Naive thymus-derived CD8-positive, alpha-beta T cell (primary cell): ENCODE results near the gene POFUT1. TPM values are rescaled to one million over a fixed set of nuclear protein-coding genes. Genes with fewer than 3 reads are reported as not detected.
A peak's percentile ranks its signal among the peaks of the same experiment; 100 is the strongest.

Experiments
- ATAC-seq, 2 donors: fragments of 150-1000 bp; cut with Tn5 transposase in 1 of 2; sonication (Bioruptor Pico), chemical (Tn5 transposase) in 1 of 2; 1 replicate in 1 of 2; 2 replicates in 1 of 2; pipeline ENCODE4 v1.10.0; 2021; ENCODE audit warnings: mild to moderate bottlenecking in 2 of 2, moderate library complexity in 2 of 2
- POLR2A ChIA-PET: fragments of 350-600 bp; sonication (Branson Sonifier 250); formaldehyde crosslinking; loops from one replicate; lab custom pipeline; 2021; ENCODE audit warnings: antibody characterized with exemption; lab: Charles Lee
- DNase-seq, 10 donors: peaks; one replicate each; pipeline versions ENCODE4 v3.0.0 to v3.0.0-alpha.2; 2020 to 2022
- H3K27ac Mint-ChIP-seq, 10 donors: one replicate each; pipeline ENCODE4 v1.8.0; 2020 to 2022; ENCODE audit warnings: mild to moderate bottlenecking in 10 of 10, mixed read lengths in 10 of 10, moderate library complexity in 4 of 10, inconsistent platforms in 1 of 10
- H3K27me3 Mint-ChIP-seq, 5 donors: one replicate each; pipeline ENCODE4 v1.8.0; 2021 to 2022; ENCODE audit warnings: mixed read lengths in 5 of 5
- H3K36me3 Mint-ChIP-seq, 3 donors: one replicate each; pipeline ENCODE4 v1.8.0; 2020 to 2022; ENCODE audit warnings: mixed read lengths in 3 of 3, mild to moderate bottlenecking in 2 of 3, inconsistent platforms in 1 of 3
- H3K4me1 Mint-ChIP-seq, 4 donors: one replicate each; pipeline ENCODE4 v1.8.0; 2021 to 2022; ENCODE audit warnings: mixed read lengths in 4 of 4
- H3K4me3 Mint-ChIP-seq, 10 donors: one replicate each; pipeline ENCODE4 v1.8.0; 2020 to 2022; ENCODE audit warnings: mild to moderate bottlenecking in 10 of 10, mixed read lengths in 10 of 10, moderate library complexity in 6 of 10, inconsistent platforms in 1 of 10
- H3K9me3 Mint-ChIP-seq, 9 donors: one replicate each; pipeline ENCODE4 v1.8.0; 2020 to 2022; ENCODE audit warnings: mixed read lengths in 9 of 9, mild to moderate bottlenecking in 3 of 9, inconsistent platforms in 1 of 9, moderate library complexity in 1 of 9
- polyA plus RNA-seq, 3 donors: library from polyadenylated mRNA; unstranded; fragments of 300-500 nt; fragmentation: Illumina TruSeq; gene quantifications; one replicate each; pipeline ENCODE4 v1.2.3, GENCODE V29; 2021
- total RNA-seq, 8 experiments: library from RNA in 2 of 8; stranded (reverse) in 2 of 8; gene quantifications; one replicate each; pipeline ENCODE4 v1.2.3 and lab custom pipeline; 2021 to 2026

POFUT1 gene
- 10 to 100 TPM; 15.4 to 21.8 TPM for total RNA-seq
- 10 to 100 TPM; 10.7 to 15.0 (median 12.2) TPM for polyA plus RNA-seq
- 30.0 to 132 (median 39.3) reads per million in 6 experiments for total RNA-seq (lab: John Stamatoyannopoulos, UW)

- H3K27ac Mint-ChIP-seq = peak within 1 kb of the TSS; percentile 91 to 99 (median 96)
- peaks cover 6 to 31% (median 14%) of the 10 kb centered on the region in 3 donors for H3K36me3 Mint-ChIP-seq
- DNase-seq (peak; percentile 76 to 90 (median 84)), ATAC-seq (peak; percentile 95)
- peak within 1 kb of the TSS; percentile 90 to 97 (median 95) for H3K4me3 Mint-ChIP-seq
- POLR2A ChIA-PET = interaction anchor here (0.6 kb wide), 1 partner anchor 95 kb away, joined by 3 read pairs; no protein-coding TSS in a partner anchor
- H3K27me3 Mint-ChIP-seq = no peaks in the 10 kb centered on the region
- peaks cover 46 to 89% (median 78%) of the 10 kb centered on the region in 4 donors for H3K4me1 Mint-ChIP-seq
- no peaks in the 10 kb centered on the region for H3K9me3 Mint-ChIP-seq
Observed at GRCh38 chr20:32207626-32208498, at the start of gene POFUT1, which contains the start of gene PLAGL2. Gene POFUT1 (plus strand): TSS chr20:32207880. CDS start chr20:32207942, 62 bp downstream. Gene PLAGL2 (minus strand): TSS chr20:32207743. CDS start chr20:32202178, 5,565 bp downstream.

GRCh38 chr20:32158351-32158750 lies 49.3 kb upstream of the POFUT1 start:
- ATAC-seq = no peak
- Mint-ChIP-seq H3K27me3 (no peaks in the 10 kb centered on the region), H3K4me1 (peaks cover 0 to 9% (median 3%) of the 10 kb centered on the region in 4 donors), H3K36me3 (peaks cover 5 to 87% (median 16%) of the 10 kb centered on the region in 3 donors), H3K4me3 (no peak overlapping the region), H3K9me3 (no peaks in the 10 kb centered on the region), H3K27ac (peak overlapping the region in 2 of 10 donors; percentile 46 to 71)
- POLR2A ChIA-PET = no interaction called here
- no peak for DNase-seq

GRCh38 chr20:32158943-32159660 lies 48.6 kb upstream of the POFUT1 start:
- POLR2A ChIA-PET = no interaction called here
- H3K36me3 Mint-ChIP-seq = peaks cover 5 to 86% (median 19%) of the 10 kb centered on the region in 3 donors

GRCh38 chr20:32159766-32160221 lies 47.9 kb upstream of the POFUT1 start:
- ATAC-seq = no peak
- Mint-ChIP-seq H3K4me1 (peaks cover 0 to 7% (median 3%) of the 10 kb centered on the region in 4 donors), H3K27ac (peak overlapping the region in 1 of 10 donors; percentile 33), H3K27me3 (no peaks in the 10 kb centered on the region), H3K9me3 (no peaks in the 10 kb centered on the region), H3K36me3 (peaks cover 5 to 86% (median 20%) of the 10 kb centered on the region in 3 donors), H3K4me3 (no peak overlapping the region)
- DNase-seq = no peak
- POLR2A ChIA-PET = no interaction called here

More at GRCh38 chr20:32158943-32159660, 48.6 kb upstream of the POFUT1 start:
- H3K9me3 Mint-ChIP-seq = no peaks in the 10 kb centered on the region
- H3K27me3 Mint-ChIP-seq = no peaks in the 10 kb centered on the region
- ATAC-seq (no peak), DNase-seq (no peak)
- H3K27ac Mint-ChIP-seq = peak overlapping the region in 1 of 10 donors; percentile 46
- H3K4me3 Mint-ChIP-seq = no peak overlapping the region
- peaks cover 0 to 9% (median 3%) of the 10 kb centered on the region in 4 donors for H3K4me1 Mint-ChIP-seq

GRCh38 chr20:32160341-32160740 lies 47.3 kb upstream of the POFUT1 start:
- Mint-ChIP-seq H3K27ac (peak overlapping the region in 1 of 10 donors; percentile 5), H3K27me3 (no peaks in the 10 kb centered on the region), H3K9me3 (no peaks in the 10 kb centered on the region), H3K4me1 (peaks cover 0 to 2% (median under 1%) of the 10 kb centered on the region in 4 donors), H3K36me3 (peaks cover 5 to 86% (median 23%) of the 10 kb centered on the region in 3 donors), H3K4me3 (no peak overlapping the region)
- DNase-seq (no peak), ATAC-seq (no peak)
- POLR2A ChIA-PET = no interaction called here

GRCh38 chr20:32162351-32162750 lies 45.3 kb upstream of the POFUT1 start:
- POLR2A ChIA-PET = no interaction called here
- no peaks in the 10 kb centered on the region for H3K4me1 Mint-ChIP-seq
- no peak overlapping the region for H3K4me3 Mint-ChIP-seq
- H3K27me3 Mint-ChIP-seq = no peaks in the 10 kb centered on the region
- DNase-seq = no peak
- no peak for ATAC-seq
- H3K9me3 Mint-ChIP-seq = no peaks in the 10 kb centered on the region
- H3K27ac Mint-ChIP-seq = peak overlapping the region in 4 of 10 donors; percentile 1 to 66 (median 39)
- peaks cover 5 to 93% (median 28%) of the 10 kb centered on the region in 3 donors for H3K36me3 Mint-ChIP-seq

- Mint-ChIP-seq H3K27me3 (no peaks in the 10 kb centered on the region), H3K27ac (peak overlapping the region in 1 of 10 donors; percentile 32), H3K36me3 (peaks cover 5 to 81% (median 26%) of the 10 kb centered on the region in 3 donors), H3K4me1 (no peaks in the 10 kb centered on the region), H3K4me3 (no peak overlapping the region), H3K9me3 (no peaks in the 10 kb centered on the region)
- DNase-seq (no peak), ATAC-seq (no peak)
- POLR2A ChIA-PET = no interaction called here
Observed at GRCh38 chr20:32163951-32164350, 43.7 kb upstream of the POFUT1 start.

GRCh38 chr20:32164984-32165735 lies 42.5 kb upstream of the POFUT1 start:
- peaks cover 5 to 70% (median 24%) of the 10 kb centered on the region in 3 donors for H3K36me3 Mint-ChIP-seq
- ATAC-seq (no peak), DNase-seq (no peak)

GRCh38 chr20:32165836-32166545 lies 41.7 kb upstream of the POFUT1 start:
- H3K4me1 Mint-ChIP-seq = peaks cover 0 to 2% (median 0%) of the 10 kb centered on the region in 4 donors
- no peak for ATAC-seq
- H3K9me3 Mint-ChIP-seq = no peaks in the 10 kb centered on the region
- H3K27me3 Mint-ChIP-seq = no peaks in the 10 kb centered on the region
- DNase-seq = no peak
- peak overlapping the region in 4 of 10 donors; percentile 29 to 74 (median 48) for H3K27ac Mint-ChIP-seq
- peaks cover 5 to 63% (median 24%) of the 10 kb centered on the region in 3 donors for H3K36me3 Mint-ChIP-seq
- no peak overlapping the region for H3K4me3 Mint-ChIP-seq
- POLR2A ChIA-PET = no interaction called here

More at GRCh38 chr20:32164984-32165735, 42.5 kb upstream of the POFUT1 start:
- peaks cover 0 to under 1% (median 0%) of the 10 kb centered on the region in 4 donors for H3K4me1 Mint-ChIP-seq
- no peaks in the 10 kb centered on the region for H3K9me3 Mint-ChIP-seq
- peak overlapping the region in 5 of 10 donors; percentile 20 to 68 (median 34) for H3K27ac Mint-ChIP-seq
- H3K4me3 Mint-ChIP-seq = no peak overlapping the region
- POLR2A ChIA-PET = no interaction called here
- no peaks in the 10 kb centered on the region for H3K27me3 Mint-ChIP-seq

GRCh38 chr20:32167552-32167951 lies 40.1 kb upstream of the POFUT1 start:
- H3K36me3 Mint-ChIP-seq = peaks cover 2 to 48% (median 11%) of the 10 kb centered on the region in 3 donors
- no peak overlapping the region for H3K4me3 Mint-ChIP-seq
- H3K9me3 Mint-ChIP-seq = no peaks in the 10 kb centered on the region
- no peaks in the 10 kb centered on the region for H3K27me3 Mint-ChIP-seq
- no peak for ATAC-seq
- peaks cover 0 to 2% (median 0%) of the 10 kb centered on the region in 4 donors for H3K4me1 Mint-ChIP-seq
- no peak for DNase-seq
- POLR2A ChIA-PET = no interaction called here
- H3K27ac Mint-ChIP-seq = peak overlapping the region in 4 of 10 donors; percentile 21 to 68 (median 62)

GRCh38 chr20:32168184-32168910 lies 39.3 kb upstream of the POFUT1 start:
- Mint-ChIP-seq H3K36me3 (peaks cover 0 to 42% (median 11%) of the 10 kb centered on the region in 3 donors), H3K4me3 (no peak overlapping the region), H3K27ac (peak overlapping the region in 5 of 10 donors; percentile 7 to 84 (median 52)), H3K4me1 (peaks cover 0 to 2% (median 0%) of the 10 kb centered on the region in 4 donors), H3K27me3 (no peaks in the 10 kb centered on the region), H3K9me3 (no peaks in the 10 kb centered on the region)
- no peak for ATAC-seq
- POLR2A ChIA-PET = no interaction called here
- no peak for DNase-seq
